HG03575 (cell line): ENCODE measurements around the gene PSME1.

ENCODE experiments used
- ATAC-seq: cut with Tn5 transposase; IDR thresholded peaks from one replicate; pipeline ENCODE4 v1.9.1; 2021; ENCODE audit not compliant: unreplicated experiment, insufficient number of reproducible peaks, low FRiP score; ENCODE audit errors: extremely low read depth

Gene PSME1

GRCh38 chr14:24123424-24124417 is 12.3 kb upstream of the PSME1 start:
- ATAC-seq = no peak

GRCh38 chr14:24126939-24127338 is 9.1 kb upstream of the PSME1 start:
- no peak for ATAC-seq

- ATAC-seq = no peak
Observed at GRCh38 chr14:24127673-24128072, 8.3 kb upstream of the PSME1 start.

GRCh38 chr14:24129410-24129998 is 6.5 kb upstream of the PSME1 start:
- ATAC-seq = no peak

- no peak for ATAC-seq
Observed at GRCh38 chr14:24130380-24130716, 5.6 kb upstream of the PSME1 start, which contains the start of gene FITM1. Gene FITM1 (plus strand): TSS chr14:24130659. CDS start chr14:24131564, 905 bp downstream.

GRCh38 chr14:24130717-24131548 is 5.1 kb upstream of the PSME1 start:
- ATAC-seq = no peak

- no peak for ATAC-seq
Observed at GRCh38 chr14:24131549-24131966, 4.4 kb upstream of the PSME1 start.

- no peak for ATAC-seq
Observed at GRCh38 chr14:24132061-24132685, 3.8 kb upstream of the PSME1 start.

GRCh38 chr14:24132976-24133375 is 3.0 kb upstream of the PSME1 start:
- no peak for ATAC-seq

- ATAC-seq = no peak
Observed at GRCh38 chr14:24133735-24134134, 2.3 kb upstream of the PSME1 start.

- ATAC-seq = no peak
Observed at GRCh38 chr14:24135584-24135833, 485 bp upstream of the PSME1 start.

- no peak for ATAC-seq
Observed at GRCh38 chr14:24136684-24137528, 912 bp downstream of the PSME1 start.

- no peak for ATAC-seq
Observed at GRCh38 chr14:24137529-24138395, 1.8 kb downstream of the PSME1 start.

GRCh38 chr14:24138396-24139271 is 2.6 kb downstream of the PSME1 start:
- no peak for ATAC-seq

- ATAC-seq = no peak
Observed at GRCh38 chr14:24139272-24139934, 3.4 kb downstream of the PSME1 start.
